Prostate gland (tissue), 2 donors: Measurements from ENCODE around the gene TMTC2.

Source experiments
- POLR2A ChIP-seq: fragments of 450-650 bp; IDR thresholded peaks from one replicate; pipeline ENCODE4 v1.6.1; 2016; ENCODE audit warnings: antibody characterized with exemption, mild to moderate bottlenecking
- POLR2AphosphoS5 ChIP-seq: sonication (generic); formaldehyde crosslinking; IDR thresholded peaks from one replicate; pipeline ENCODE4 v1.6.1; 2017; ENCODE audit warnings: antibody characterized with exemption
- TF ChIP-seq, protein P1 (sequence below), 4 experiments: fragments of 200-600 bp in 2 of 4; fragments of 450-650 bp in 2 of 4; sonication (generic) in 2 of 4; IDR thresholded peaks; 1 replicate in 3 of 4; 2 replicates in 1 of 4; pipeline ENCODE4 v1.5.1; 2016 to 2019; ENCODE audit warnings: antibody characterized with exemption in 4 of 4, mild to moderate bottlenecking in 2 of 4, moderate library complexity in 2 of 4

DNA sequence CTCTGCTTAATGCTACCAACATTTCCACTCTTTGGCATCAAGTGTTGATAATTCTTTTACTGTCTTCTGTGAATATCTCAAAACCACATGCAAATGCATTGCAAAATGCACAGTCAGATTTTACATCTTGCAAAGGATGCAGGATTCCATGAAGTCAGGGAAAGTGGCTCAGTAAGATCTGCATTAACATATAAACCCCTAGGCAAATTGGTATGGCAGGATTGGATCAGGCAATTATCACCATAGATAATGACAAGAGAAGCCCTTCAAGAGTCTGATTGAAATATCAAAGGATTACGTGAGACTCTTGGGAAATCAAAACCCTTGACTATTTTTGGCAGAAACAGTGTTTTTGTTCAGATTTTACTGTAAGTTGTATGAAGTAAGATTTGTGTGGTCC lies 71.0 kb downstream of the TMTC2 start:
- TF ChIP-seq, protein P1, sequence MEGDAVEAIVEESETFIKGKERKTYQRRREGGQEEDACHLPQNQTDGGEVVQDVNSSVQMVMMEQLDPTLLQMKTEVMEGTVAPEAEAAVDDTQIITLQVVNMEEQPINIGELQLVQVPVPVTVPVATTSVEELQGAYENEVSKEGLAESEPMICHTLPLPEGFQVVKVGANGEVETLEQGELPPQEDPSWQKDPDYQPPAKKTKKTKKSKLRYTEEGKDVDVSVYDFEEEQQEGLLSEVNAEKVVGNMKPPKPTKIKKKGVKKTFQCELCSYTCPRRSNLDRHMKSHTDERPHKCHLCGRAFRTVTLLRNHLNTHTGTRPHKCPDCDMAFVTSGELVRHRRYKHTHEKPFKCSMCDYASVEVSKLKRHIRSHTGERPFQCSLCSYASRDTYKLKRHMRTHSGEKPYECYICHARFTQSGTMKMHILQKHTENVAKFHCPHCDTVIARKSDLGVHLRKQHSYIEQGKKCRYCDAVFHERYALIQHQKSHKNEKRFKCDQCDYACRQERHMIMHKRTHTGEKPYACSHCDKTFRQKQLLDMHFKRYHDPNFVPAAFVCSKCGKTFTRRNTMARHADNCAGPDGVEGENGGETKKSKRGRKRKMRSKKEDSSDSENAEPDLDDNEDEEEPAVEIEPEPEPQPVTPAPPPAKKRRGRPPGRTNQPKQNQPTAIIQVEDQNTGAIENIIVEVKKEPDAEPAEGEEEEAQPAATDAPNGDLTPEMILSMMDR (IDR thresholded peaks at IDR 0.05), result no peak
- TF ChIP-seq POLR2A (no peak), POLR2AphosphoS5 (no peak)
